ENCODE data around the gene PCDHA9. TPM values are rescaled to one million over a fixed set of nuclear protein-coding genes. Genes with fewer than 3 reads are reported as not detected.
"Not testable (repeated sequence)": the region's sequence is repeated elsewhere in the genome, so short reads cannot be mapped to it uniquely, and the experiment has no call there.

The PCDHA9 gene, protein sequence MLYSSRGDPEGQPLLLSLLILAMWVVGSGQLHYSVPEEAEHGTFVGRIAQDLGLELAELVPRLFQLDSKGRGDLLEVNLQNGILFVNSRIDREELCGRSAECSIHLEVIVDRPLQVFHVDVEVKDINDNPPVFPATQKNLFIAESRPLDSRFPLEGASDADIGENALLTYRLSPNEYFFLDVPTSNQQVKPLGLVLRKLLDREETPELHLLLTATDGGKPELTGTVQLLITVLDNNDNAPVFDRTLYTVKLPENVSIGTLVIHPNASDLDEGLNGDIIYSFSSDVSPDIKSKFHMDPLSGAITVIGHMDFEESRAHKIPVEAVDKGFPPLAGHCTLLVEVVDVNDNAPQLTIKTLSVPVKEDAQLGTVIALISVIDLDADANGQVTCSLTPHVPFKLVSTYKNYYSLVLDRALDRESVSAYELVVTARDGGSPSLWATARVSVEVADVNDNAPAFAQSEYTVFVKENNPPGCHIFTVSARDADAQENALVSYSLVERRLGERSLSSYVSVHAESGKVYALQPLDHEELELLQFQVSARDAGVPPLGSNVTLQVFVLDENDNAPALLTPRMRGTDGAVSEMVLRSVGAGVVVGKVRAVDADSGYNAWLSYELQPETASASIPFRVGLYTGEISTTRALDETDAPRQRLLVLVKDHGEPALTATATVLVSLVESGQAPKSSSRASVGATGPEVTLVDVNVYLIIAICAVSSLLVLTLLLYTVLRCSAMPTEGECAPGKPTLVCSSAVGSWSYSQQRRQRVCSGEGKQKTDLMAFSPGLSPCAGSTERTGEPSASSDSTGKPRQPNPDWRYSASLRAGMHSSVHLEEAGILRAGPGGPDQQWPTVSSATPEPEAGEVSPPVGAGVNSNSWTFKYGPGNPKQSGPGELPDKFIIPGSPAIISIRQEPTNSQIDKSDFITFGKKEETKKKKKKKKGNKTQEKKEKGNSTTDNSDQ
- total RNA-seq: not detected
- long read RNA-seq: 0 reads

DNA sequence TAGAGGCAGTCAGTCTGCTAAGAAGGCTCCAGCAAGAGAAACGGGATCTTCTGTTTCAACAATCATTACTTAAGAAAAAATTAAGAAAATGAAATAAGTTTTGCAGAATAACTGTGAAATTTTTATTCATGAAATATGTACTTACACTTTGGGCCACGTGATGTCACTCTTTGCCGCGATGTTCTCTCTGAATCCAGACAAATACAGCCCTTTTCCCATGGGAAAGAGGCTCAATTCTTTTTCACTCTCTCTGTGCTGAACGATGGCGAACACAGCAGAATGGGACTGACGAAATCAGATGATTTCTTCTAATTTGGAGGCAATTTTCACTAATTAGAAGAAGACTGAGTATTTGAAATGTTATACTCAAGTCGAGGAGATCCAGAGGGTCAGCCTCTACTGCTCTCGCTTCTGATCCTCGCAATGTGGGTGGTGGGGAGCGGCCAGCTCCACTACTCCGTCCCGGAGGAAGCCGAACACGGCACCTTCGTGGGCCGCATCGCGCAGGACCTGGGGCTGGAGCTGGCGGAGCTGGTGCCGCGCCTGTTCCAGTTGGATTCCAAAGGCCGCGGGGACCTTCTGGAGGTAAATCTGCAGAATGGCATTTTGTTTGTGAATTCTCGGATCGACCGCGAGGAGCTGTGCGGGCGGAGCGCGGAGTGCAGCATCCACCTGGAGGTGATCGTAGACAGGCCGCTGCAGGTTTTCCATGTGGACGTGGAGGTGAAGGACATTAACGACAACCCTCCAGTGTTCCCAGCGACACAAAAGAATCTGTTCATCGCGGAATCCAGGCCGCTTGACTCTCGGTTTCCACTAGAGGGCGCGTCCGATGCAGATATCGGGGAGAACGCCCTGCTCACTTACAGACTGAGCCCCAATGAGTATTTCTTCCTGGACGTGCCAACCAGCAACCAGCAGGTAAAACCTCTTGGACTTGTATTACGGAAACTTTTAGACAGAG lies at the start of gene PCDHA9:
Gene PCDHA9 (plus strand): TSS at position 244 of the 964 bp plus-strand sequence. CDS start 114 bp downstream, at position 358.
- intact Hi-C loops (cut with DNase I); ATAC-seq (ENCODE audit: poor library complexity); DNase-seq: not testable (repeated sequence)

DNA sequence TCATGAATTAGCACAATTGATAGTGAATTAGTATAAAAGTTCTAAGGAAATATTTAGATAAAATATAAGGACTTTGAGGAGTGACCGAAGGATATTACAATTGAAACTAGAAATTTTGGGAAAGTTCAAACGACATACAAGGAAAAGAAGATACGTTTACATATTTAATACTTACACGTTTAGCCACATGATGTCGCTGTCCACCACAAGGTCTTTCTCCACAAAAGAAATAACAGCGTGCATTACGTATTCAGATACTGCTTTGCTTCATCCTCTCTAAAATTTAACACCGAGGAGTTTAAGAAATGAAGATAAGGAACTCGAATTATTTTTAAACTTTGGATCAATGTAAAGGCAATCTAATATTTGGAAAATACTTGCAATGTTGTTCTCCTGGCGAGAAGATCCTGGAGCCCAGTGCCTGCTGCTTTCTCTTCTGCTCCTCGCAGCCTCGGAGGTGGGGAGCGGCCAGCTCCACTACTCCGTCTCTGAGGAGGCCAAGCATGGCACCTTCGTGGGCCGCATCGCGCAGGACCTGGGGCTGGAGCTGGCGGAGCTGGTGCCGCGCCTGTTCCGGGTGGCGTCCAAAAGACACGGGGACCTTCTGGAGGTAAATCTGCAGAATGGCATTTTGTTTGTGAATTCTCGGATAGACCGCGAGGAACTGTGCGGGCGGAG lies 47.2 kb upstream of the PCDHA9 start, which contains the start of gene PCDHA3:
Gene PCDHA3 (plus strand): TSS at position 242 of the 678 bp plus-strand sequence.
- DNase-seq (no peak), ATAC-seq (ENCODE audit: poor library complexity) (no peak)
- intact Hi-C loops (cut with DNase I): no loop called here

DNA sequence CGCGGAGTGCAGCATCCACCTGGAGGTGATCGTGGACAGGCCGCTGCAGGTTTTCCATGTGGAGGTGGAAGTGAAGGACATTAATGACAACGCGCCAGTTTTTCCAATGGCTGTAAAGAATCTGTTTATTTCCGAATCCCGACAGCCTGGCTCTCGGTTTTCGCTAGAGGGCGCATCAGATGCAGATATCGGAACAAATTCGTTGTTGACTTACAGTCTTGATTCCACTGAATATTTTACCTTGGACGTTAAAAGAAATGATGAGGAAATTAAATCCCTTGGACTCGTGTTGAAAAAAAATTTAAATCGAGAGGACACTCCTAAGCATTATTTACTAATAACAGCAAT lies 46.7 kb upstream of the PCDHA9 start:
- ATAC-seq (ENCODE audit: poor library complexity) (no peak), DNase-seq (no peak)
- intact Hi-C loops (cut with DNase I): no loop called here

DNA sequence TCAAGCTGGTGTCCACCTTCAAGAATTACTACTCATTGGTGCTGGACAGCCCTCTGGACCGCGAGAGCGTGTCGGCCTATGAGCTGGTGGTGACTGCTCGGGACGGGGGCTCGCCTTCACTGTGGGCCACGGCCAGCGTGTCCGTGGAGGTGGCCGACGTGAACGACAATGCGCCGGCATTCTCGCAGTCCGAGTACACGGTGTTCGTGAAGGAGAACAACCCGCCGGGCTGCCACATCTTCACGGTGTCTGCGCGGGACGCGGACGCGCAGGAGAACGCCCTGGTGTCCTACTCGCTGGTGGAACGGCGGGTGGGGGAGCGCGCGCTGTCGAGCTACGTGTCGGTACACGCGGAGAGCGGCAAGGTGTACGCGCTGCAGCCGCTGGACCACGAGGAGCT lies 45.8 kb upstream of the PCDHA9 start:
- ATAC-seq (ENCODE audit: poor library complexity); intact Hi-C loops (cut with DNase I); DNase-seq: not testable (repeated sequence)

DNA sequence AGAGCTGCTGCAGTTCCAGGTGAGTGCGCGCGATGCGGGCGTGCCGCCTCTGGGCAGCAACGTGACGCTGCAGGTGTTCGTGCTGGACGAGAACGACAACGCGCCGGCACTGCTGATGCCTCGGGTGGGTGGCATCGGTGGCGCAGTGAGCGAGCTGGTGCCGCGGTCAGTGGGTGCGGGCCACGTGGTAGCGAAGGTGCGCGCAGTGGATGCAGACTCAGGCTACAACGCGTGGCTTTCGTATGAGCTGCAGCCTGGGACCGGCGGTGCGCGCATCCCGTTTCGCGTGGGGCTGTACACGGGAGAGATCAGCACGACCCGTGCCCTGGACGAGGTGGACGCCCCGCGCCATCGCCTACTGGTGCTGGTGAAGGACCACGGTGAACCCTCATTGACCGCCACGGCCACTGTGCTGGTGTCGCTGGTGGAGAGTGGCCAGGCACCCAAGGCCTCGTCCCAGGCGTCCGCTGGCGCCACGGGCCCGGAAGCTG lies 45.4 kb upstream of the PCDHA9 start:
- intact Hi-C loops (cut with DNase I): no loop called here
- ATAC-seq (ENCODE audit: poor library complexity) (no peak), DNase-seq (peak; percentile 38)

DNA sequence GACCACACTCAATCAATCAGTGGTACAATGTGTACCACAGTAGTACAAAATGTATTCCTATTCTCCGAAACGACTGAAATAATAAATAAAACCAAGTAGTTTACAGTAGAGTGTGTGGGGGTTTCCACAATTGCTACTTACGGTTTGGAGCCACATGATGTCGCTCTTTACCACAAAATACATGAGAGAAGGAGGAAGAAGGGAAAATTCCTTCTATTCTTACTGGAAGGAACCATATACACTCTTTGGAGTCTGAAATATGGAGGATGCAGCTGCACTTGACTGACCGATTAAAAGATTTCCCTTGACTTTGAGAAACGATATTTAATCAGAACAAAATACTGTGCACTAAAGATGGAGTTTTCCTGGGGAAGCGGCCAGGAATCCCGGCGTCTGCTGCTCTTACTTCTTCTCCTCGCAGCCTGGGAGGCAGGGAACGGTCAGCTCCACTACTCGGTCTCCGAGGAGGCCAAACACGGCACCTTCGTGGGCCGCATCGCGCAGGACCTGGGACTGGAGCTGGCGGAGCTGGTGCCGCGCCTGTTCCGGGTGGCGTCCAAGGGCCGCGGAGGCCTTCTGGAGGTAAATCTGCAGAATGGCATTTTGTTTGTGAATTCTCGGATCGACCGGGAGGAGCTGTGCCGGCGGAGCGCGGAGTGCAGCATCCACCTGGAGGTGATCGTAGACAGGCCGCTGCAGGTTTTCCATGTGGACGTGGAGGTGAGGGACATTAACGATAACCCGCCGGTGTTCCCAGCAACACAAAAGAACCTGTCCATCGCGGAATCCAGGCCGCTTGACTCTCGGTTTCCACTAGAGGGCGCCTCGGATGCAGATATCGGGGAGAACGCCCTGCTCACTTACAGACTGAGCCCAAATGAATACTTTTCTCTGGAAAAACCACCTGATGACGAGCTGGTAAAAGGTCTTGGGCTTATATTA lies 41.1 kb upstream of the PCDHA9 start, which contains the start of gene PCDHA4:
Gene PCDHA4 (plus strand): TSS at position 235 of the 942 bp plus-strand sequence.
- ATAC-seq (ENCODE audit: poor library complexity) (peak; percentile 38), DNase-seq (peak; percentile 45)
- intact Hi-C loops (cut with DNase I): no loop called here

DNA sequence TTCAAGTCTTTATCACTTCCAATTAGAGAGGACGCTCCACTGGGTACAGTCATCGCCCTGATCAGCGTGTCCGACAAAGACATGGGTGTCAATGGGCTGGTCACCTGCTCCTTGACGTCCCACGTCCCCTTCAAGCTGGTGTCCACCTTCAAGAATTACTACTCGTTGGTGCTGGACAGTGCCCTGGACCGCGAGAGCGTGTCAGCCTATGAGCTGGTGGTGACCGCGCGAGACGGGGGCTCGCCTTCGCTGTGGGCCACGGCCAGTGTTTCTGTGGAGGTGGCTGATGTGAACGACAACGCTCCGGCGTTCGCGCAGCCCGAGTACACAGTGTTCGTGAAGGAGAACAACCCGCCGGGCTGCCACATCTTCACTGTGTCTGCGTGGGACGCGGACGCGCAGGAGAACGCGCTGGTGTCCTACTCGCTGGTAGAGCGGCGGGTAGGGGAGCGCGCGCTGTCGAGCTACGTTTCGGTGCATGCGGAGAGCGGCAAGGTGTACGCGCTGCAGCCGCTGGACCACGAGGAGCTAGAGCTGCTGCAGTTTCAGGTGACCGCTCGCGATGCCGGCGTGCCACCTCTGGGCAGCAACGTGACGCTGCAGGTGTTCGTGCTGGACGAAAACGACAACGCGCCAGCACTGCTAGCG lies 39.8 kb upstream of the PCDHA9 start:
- intact Hi-C loops (cut with DNase I); DNase-seq; ATAC-seq (ENCODE audit: poor library complexity): not testable (repeated sequence)

DNA sequence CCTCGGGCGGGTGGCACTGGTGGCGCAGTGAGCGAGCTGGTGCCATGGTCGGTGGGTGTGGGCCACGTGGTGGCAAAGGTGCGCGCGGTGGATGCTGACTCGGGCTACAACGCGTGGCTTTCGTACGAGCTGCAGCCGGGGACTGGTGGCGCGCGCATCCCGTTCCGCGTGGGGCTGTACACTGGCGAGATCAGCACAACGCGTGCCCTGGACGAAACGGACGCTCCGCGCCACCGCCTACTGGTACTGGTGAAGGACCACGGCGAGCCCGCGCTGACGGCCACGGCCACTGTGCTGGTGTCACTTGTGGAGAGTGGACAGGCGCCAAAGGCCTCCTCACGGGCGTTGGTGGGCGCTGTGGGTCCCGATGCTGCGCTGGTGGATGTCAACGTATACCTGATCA lies 39.3 kb upstream of the PCDHA9 start:
- DNase-seq (peak; percentile 39), ATAC-seq (ENCODE audit: poor library complexity) (no peak)
- intact Hi-C loops (cut with DNase I): no loop called here

DNA sequence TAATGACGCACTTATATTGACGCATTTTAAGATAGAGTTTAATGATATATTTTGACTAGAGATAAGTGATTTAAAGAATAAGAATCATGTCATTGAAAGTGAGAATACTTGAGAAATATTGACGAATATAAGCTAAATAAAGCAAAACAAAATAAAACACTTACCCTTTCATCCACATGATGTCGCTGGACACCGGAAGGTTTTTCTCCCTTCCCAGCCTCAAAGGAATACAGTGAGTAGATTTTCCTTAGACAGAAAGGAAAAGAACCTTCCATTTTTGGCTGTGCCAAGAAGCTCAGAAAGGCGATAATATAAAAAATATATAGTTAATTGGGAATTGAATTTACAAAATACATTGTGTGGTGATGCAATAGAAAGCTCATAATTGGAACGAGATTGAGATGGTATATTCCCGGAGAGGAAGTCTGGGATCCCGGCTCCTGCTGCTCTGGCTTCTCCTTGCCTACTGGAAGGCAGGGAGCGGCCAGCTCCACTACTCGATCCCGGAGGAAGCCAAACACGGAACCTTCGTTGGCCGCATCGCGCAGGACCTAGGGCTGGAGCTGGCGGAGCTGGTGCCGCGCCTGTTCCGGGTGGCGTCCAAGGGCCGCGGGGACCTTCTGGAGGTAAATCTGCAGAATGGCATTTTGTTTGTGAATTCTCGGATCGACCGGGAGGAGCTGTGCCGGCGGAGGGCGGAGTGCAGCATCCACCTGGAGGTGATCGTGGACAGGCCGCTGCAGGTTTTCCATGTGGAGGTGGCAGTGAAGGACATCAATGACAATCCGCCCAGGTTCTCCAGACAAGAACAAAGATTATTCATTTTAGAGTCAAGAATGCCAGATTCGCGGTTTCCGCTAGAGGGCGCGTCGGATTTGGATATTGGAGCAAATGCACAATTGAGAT lies 26.6 kb upstream of the PCDHA9 start, which contains the start of gene PCDHA5:
Gene PCDHA5 (plus strand): TSS at position 239 of the 906 bp plus-strand sequence.
- intact Hi-C loops (cut with DNase I): no loop called here
- ATAC-seq (ENCODE audit: poor library complexity): no peak
- DNase-seq: peak; percentile 40

DNA sequence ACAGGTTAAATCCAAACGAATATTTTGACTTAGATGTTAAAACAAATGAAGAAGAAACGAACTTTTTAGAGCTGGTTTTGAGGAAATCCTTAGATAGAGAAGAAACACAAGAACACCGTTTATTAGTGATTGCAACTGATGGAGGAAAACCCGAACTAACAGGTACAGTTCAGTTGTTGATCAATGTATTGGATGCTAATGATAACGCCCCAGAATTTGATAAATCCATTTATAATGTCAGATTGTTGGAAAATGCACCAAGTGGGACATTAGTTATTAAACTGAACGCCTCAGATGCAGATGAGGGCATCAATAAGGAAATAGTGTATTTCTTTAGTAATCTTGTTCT lies 25.9 kb upstream of the PCDHA9 start:
- ATAC-seq (ENCODE audit: poor library complexity) (no peak), DNase-seq (no peak)
- intact Hi-C loops (cut with DNase I): no loop called here

DNA sequence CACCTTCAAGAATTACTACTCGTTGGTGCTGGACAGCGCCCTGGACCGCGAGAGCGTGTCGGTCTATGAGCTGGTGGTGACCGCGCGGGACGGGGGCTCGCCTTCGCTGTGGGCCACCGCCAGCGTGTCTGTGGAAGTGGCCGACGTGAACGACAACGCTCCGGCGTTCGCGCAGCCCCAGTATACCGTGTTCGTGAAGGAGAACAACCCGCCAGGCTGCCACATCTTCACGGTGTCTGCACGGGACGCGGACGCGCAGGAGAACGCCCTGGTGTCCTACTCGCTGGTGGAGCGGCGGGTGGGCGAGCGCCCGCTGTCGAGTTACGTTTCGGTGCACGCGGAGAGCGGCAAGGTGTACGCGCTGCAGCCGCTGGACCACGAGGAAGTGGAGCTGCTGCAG lies 25.2 kb upstream of the PCDHA9 start:
- DNase-seq; ATAC-seq (ENCODE audit: poor library complexity); intact Hi-C loops (cut with DNase I): not testable (repeated sequence)

DNA sequence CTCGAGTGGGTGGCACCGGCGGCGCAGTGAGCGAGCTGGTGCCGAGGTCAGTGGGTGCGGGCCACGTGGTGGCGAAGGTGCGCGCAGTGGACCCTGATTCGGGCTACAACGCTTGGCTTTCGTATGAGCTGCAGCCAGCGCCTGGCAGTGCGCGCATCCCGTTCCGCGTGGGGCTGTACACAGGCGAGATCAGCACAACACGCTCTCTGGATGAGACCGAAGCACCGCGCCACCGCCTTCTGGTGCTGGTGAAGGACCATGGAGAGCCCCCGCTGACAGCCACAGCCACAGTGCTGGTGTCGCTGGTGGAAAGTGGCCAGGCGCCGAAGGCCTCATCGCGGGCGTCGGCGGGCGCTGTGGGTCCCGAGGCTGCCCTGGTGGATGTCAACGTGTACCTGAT lies 24.7 kb upstream of the PCDHA9 start:
- ATAC-seq (ENCODE audit: poor library complexity) (no peak), DNase-seq (peak; percentile 34)
- intact Hi-C loops (cut with DNase I): no loop called here

DNA sequence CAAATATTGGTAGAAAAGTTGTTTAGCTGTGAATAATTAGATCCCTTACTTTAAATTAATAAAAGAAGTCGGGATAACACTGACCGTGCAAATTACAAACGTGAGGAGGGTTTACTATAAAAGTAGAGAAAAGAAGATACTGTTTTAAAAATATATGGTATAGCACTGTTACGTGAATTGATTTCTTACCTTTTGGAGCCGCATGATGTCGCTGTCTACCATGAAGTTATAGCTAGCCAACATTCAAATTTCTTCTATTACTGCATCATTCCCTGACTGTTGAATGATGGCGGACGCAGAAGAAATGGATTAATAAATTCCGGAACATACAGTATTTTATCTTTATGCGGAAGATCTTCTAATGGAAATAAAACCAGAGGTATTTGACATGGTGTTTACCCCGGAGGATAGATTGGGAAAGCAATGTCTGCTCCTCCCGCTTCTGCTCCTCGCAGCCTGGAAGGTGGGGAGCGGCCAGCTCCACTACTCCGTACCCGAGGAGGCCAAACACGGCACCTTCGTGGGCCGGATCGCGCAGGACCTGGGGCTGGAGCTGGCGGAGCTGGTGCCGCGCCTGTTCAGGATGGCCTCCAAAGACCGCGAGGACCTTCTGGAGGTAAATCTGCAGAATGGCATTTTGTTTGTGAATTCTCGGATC lies 20.3 kb upstream of the PCDHA9 start, which contains the start of gene PCDHA6:
Gene PCDHA6 (plus strand): TSS at position 257 of the 658 bp plus-strand sequence. CDS start 132 bp downstream, at position 389.
- no peak for DNase-seq
- intact Hi-C loops (cut with DNase I): no loop called here
- ATAC-seq (ENCODE audit: poor library complexity): no peak

DNA sequence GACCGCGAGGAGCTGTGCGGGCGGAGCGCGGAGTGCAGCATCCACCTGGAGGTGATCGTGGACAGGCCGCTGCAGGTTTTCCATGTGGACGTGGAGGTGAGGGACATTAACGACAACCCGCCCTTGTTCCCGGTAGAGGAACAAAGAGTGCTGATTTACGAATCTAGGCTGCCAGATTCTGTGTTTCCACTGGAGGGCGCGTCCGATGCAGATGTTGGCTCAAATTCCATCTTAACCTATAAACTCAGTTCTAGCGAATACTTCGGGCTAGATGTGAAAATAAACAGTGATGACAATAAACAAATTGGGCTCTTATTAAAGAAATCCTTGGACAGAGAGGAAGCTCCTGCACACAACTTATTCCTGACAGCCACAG lies 19.8 kb upstream of the PCDHA9 start:
- no peak for DNase-seq
- no peak for ATAC-seq (ENCODE audit: poor library complexity)
- intact Hi-C loops (cut with DNase I): no loop called here
